Esophagus mucosa (tissue), 1 donor: ENCODE data around the gene SECISBP2L. TPM values are rescaled to one million over a fixed set of nuclear protein-coding genes. Genes with fewer than 3 reads are reported as not detected.

Experiments used
- ATAC-seq: fragments of 200-7000 bp; cut with Tn5 transposase; one replicate; pipeline ENCODE4 v1.9.1; 2020
- total RNA-seq: library from RNA; stranded (reverse); gene quantifications from one replicate; pipeline ENCODE4 v1.2.4, GENCODE V29; 2023
- donor health status: DM: yes; HTN: yes; CAD: no.

The SECISBP2L gene
- total RNA-seq, 1 donor from 2014 or later = 19.3 TPM

GRCh38 chr15:49060710-49061495 lies 14.7 kb upstream of the SECISBP2L start:
- no peak for ATAC-seq

DNA sequence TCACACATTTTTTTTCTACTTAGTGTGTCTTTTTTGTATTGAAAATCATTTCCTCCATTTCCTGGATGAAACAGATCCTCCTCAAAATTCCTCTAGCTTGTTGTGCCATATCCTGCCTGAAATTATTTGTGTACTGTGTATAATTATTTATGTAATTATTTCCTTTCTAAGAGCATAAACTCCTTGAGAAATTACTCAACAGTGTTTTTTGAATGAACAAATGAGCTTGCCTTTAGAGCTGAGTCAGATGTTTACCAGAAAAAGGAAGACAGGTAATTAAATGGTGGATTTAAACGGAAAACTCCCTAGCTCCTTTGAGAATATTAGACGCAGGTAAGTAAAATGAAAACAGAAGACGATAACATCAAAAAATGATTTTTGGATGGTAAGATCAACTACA lies 13.2 kb upstream of the SECISBP2L start:
- ATAC-seq = no peak

DNA sequence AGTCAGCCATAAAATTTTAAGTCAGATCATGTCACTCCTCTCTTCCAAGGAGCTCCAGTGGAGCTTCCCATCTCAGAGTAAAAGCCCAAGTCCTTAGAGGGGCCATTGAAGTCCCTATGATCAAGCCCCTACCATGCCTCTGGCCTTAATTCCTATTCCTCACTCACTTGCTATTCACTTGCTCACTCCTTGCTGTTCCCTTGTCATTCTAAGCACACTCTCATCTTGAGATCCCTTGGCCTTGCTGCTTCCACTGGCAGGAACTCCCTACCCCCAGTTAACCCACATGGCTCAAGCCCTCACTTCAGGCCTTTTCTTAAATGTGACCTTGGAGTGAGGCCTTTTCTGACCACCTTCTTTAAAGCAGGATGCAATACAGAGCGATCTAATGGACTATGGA lies 12.3 kb upstream of the SECISBP2L start:
- ATAC-seq = no peak

GRCh38 chr15:49055630-49056029 lies 9.4 kb upstream of the SECISBP2L start:
- ATAC-seq = no peak

- ATAC-seq = no peak
Measured at GRCh38 chr15:49052662-49053061, 6.4 kb upstream of the SECISBP2L start.

GRCh38 chr15:49047456-49047855 lies 1.2 kb upstream of the SECISBP2L start:
- ATAC-seq = no peak

DNA sequence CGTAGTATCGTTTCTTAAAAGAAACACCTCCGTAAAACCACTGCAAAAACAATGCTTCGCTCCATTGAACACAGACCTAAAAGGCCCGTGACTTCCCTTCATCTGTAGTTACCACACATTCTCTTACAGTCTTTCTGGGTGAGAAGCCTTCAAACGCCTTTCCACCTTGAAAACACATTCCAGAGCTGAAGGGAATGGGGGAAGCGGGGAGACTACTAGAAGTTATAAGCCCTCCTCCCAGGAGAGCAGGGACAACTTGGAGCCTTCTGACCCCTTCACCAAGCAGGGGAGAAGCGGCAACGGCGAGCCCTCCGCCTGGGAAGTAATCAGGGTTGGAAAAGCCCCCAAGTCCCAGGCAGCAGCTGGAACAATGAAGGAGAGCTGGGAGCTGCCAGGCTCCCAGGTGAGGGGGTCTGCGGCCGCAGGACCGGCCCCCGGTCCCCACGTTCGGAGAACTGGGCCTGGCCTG lies 461 bp downstream of the SECISBP2L start:
- peak; percentile 35 for ATAC-seq

- no peak for ATAC-seq
Measured at GRCh38 chr15:49044766-49045606, 1.3 kb downstream of the SECISBP2L start.

DNA sequence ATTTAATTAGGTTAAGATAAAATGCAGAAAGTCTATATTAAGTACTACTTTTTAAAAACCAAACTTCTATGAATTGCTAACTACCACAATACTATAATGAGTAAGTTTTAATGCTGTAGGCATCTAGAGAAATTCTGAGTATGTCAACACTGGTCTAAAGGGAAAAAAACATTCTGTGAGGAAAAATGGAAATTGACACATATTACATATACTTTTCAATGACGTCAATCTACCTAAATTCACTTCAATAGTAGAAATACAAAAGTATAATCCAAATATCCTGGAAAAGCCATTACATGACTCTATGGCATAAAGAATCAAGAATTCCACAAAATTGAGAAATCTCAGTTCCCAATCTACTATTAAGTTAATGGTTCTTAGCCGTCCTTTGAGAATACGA lies 2.2 kb downstream of the SECISBP2L start:
- ATAC-seq = no peak

DNA sequence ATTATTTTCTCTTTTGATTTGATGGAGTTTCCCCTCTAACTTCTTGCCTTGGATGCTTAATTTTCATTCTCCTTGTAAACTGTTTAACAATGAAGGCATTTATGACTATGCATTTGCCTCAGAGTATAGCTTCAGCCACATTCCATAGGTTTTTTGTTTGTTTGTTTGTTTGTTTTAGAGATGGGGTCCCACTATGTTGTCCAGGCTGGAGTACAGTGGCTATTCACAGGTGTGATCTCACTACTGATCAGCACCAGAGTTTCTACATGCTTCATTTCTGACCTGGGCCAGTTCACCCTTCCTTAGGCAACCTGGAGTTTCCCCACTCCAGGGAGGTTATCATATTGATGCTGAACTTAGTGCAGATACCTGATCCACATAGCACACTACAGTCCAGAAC lies 4.1 kb downstream of the SECISBP2L start:
- ATAC-seq = no peak

DNA sequence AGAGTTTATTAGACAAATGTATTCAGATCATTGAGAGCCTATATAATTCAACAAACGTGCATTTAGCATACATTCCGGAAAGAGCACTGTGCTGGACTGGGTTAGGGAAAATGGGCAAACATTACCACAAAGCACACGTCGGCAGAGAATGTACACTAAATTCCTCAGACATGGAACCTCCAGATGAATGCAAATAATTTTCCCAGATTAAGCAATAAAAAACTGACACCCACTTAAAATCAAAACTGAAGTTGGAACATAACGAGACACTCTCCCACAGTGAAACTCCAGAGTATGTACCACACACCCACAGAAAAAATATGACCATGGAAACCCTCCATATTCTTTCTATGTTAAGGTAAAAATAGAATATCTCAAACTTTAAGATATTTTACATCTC lies 4.8 kb downstream of the SECISBP2L start:
- ATAC-seq = no peak

- ATAC-seq = no peak
Measured at GRCh38 chr15:49040151-49040550, 6.1 kb downstream of the SECISBP2L start.

DNA sequence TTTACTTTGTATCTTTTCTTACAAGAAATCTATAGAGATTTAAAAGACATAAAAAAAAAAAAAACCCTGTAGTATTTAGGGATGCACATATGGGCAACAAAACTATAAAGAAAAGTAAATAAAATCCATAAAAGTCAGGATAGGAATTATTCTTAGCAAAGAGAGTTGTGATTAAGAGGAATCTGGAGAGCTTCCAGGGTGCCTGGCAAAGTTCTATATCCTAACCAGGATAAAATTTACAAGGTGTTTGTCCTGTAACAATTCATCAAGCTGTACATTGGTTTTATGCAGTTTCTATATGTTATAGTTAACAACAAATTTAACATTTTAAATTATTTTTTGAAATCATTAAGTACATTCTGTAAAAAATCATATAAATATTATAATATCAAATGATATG lies 7.9 kb downstream of the SECISBP2L start:
- ATAC-seq = no peak

DNA sequence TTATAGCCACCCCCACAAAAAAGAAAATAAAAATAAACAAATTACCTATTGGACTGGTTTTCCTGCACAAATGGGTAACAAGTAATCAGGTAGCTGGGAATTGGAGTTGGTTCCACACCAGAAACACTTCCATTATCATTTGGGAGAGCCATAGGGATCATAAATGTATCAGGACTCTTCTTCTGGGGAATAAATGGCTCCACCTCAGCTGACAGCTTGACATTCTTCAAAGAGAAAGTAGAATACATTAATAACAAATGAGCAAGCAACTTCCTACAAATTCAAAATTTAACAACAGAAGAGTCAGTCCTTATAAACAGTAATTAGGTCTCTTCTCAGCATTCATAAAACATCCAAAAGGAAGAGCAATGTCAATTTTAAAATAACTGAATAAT lies 8.7 kb downstream of the SECISBP2L start:
- ATAC-seq = no peak

GRCh38 chr15:49036650-49037545 lies 9.3 kb downstream of the SECISBP2L start:
- no peak for ATAC-seq

GRCh38 chr15:49035825-49036224 lies 10.4 kb downstream of the SECISBP2L start:
- ATAC-seq = no peak

- no peak for ATAC-seq
Measured at GRCh38 chr15:49032601-49033145, 13.6 kb downstream of the SECISBP2L start.

DNA sequence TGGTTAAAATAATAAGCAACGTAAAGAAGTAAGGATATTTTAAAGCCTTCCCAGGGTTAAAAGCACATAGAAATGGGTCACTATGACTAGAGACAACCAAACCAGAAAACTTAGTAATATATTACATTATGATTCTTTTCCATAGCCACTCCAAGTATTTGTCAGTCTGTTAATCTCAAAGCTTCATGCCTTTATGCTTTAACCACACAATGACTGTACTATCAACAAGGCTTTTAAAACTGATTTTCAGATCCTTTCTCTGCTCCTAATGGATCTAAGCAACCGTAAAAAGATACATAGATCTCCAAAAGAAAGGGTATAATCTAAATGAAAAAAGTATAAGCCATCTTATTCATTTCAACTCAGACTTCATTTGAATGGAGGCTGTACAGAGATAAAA lies 14.4 kb downstream of the SECISBP2L start:
- ATAC-seq = no peak

- no peak for ATAC-seq
Measured at GRCh38 chr15:49026700-49027099, 19.5 kb downstream of the SECISBP2L start.

GRCh38 chr15:49024840-49025239 lies 21.4 kb downstream of the SECISBP2L start:
- ATAC-seq = no peak

GRCh38 chr15:49023354-49023753 lies 22.9 kb downstream of the SECISBP2L start:
- no peak for ATAC-seq

GRCh38 chr15:49015896-49016295 lies 30.4 kb downstream of the SECISBP2L start:
- ATAC-seq = no peak
